Neural cell (in vitro differentiated cells): Measurements from ENCODE around the gene ITGAL. TPM values are rescaled to one million over a fixed set of nuclear protein-coding genes. Genes with fewer than 3 reads are reported as not detected.

Experiments
- H2AFZ ChIP-seq: fragments of 200-600, 300-800 bp; sonication (generic), shearing (Covaris generic); 2 replicates; pipeline ENCODE4 v1.6.0; 2014; ENCODE audit warnings: low read depth, mild to moderate bottlenecking, antibody characterized with exemption, low read length, moderate library complexity
- H3F3A ChIP-seq: fragments of 200-600 bp; shearing (Covaris generic); 2 replicates; pipeline ENCODE4 v1.6.1; 2016; ENCODE audit warnings: mild to moderate bottlenecking, moderate library complexity, mixed read lengths, antibody characterized with exemption, low read length; ENCODE audit not compliant: insufficient read depth, poor library complexity, severe bottlenecking
- H3K27ac ChIP-seq: fragments of 200-600, 300-800 bp; sonication (generic), shearing (Covaris generic); 2 replicates; pipeline ENCODE4 v1.5.1; 2014; ENCODE audit warnings: mild to moderate bottlenecking, low read length, moderate library complexity
- H3K27me3 ChIP-seq: fragments of 300-800, 200-600 bp; sonication (generic), shearing (Covaris generic); 2 replicates; pipeline ENCODE4 v1.6.0; 2014; ENCODE audit warnings: mild to moderate bottlenecking, low read depth, low read length, moderate library complexity; ENCODE audit not compliant: insufficient read depth
- H3K36me3 ChIP-seq: fragments of 300-800, 200-600 bp; sonication (generic), shearing (Covaris generic); 2 replicates; pipeline ENCODE4 v1.5.1; 2014; ENCODE audit warnings: mild to moderate bottlenecking, antibody characterized with exemption, low read length, moderate library complexity; ENCODE audit not compliant: insufficient read depth
- H3K4me2 ChIP-seq: fragments of 300-800, 200-600 bp; sonication (generic), shearing (Covaris generic); 2 replicates; pipeline ENCODE4 v1.6.0; 2014; ENCODE audit warnings: mild to moderate bottlenecking, low read length
- H3K4me3 ChIP-seq: fragments of 300-800, 200-600 bp; sonication (generic), shearing (Covaris generic); 2 replicates; pipeline ENCODE4 v1.5.1; 2014; ENCODE audit warnings: mild to moderate bottlenecking, low read length, moderate library complexity
- H3K79me2 ChIP-seq: fragments of 200-600 bp; shearing (Covaris generic); replicated peaks from 2 replicates; pipeline ENCODE4 v1.6.0; 2014; ENCODE audit warnings: mild to moderate bottlenecking, low read length, moderate library complexity; ENCODE audit not compliant: insufficient read depth
- H3K9ac ChIP-seq: fragments of 300-800, 200-600 bp; sonication (generic), shearing (Covaris generic); 2 replicates; pipeline ENCODE4 v1.6.1; 2016; ENCODE audit warnings: mild to moderate bottlenecking, low read length, mixed read lengths
- H3K9me2 ChIP-seq: fragments of 200-600 bp; shearing (Covaris generic); 2 replicates; pipeline ENCODE4 v1.6.1; 2016; ENCODE audit warnings: mild to moderate bottlenecking, low read length, mixed read lengths; ENCODE audit not compliant: insufficient read depth
- H3K9me3 ChIP-seq: fragments of 200-600, 300-800 bp; sonication (generic), shearing (Covaris generic); 2 replicates; pipeline ENCODE4 v1.6.1; 2016; ENCODE audit warnings: mild to moderate bottlenecking, mixed run types, low read length, moderate library complexity, mixed read lengths
- H4K20me1 ChIP-seq: fragments of 200-600 bp; shearing (Covaris generic); 2 replicates; pipeline ENCODE4 v1.6.1; 2016; ENCODE audit warnings: mild to moderate bottlenecking, mixed run types; ENCODE audit not compliant: insufficient read depth
- CTCF ChIP-seq: fragments of 450-650 bp; IDR thresholded peaks from 2 replicates; pipeline ENCODE4 v1.5.1; 2014; ENCODE audit warnings: antibody characterized with exemption, mild to moderate bottlenecking, moderate library complexity; ENCODE audit not compliant: poor library complexity, severe bottlenecking
- EP300 ChIP-seq: fragments of 450-650 bp; conservative IDR thresholded peaks from 2 replicates; pipeline ENCODE4 v1.6.1; 2014; ENCODE audit warnings: antibody characterized with exemption, mild to moderate bottlenecking, moderate library complexity; ENCODE audit not compliant: poor library complexity, severe bottlenecking
- EZH2 ChIP-seq: fragments of 200-600, 300-800 bp; shearing (Covaris generic), sonication (generic); IDR thresholded peaks from 2 replicates; pipeline ENCODE4 v1.6.1; 2014; ENCODE audit warnings: antibody characterized with exemption, low read length, borderline replicate concordance, mild to moderate bottlenecking; ENCODE audit not compliant: insufficient read depth, poor library complexity, severe bottlenecking
- MXI1 ChIP-seq: fragments of 450-650 bp; conservative IDR thresholded peaks from 2 replicates; pipeline ENCODE4 v1.6.1; 2014; ENCODE audit warnings: antibody characterized with exemption, mild to moderate bottlenecking; ENCODE audit not compliant: poor library complexity, severe bottlenecking
- POLR2AphosphoS5 ChIP-seq: IDR thresholded peaks from 2 replicates; pipeline ENCODE4 v1.6.1; 2012
- RAD21 ChIP-seq: fragments of 450-650 bp; conservative IDR thresholded peaks from 2 replicates; pipeline ENCODE4 v1.6.1; 2014; ENCODE audit warnings: antibody characterized with exemption, mild to moderate bottlenecking, moderate library complexity
- REST ChIP-seq: IDR thresholded peaks from 2 replicates; pipeline ENCODE4 v1.6.1; 2012; ENCODE audit warnings: borderline replicate concordance
- SMC3 ChIP-seq: fragments of 450-650 bp; conservative IDR thresholded peaks from 2 replicates; pipeline ENCODE4 v1.6.1; 2014; ENCODE audit warnings: antibody characterized with exemption, mild to moderate bottlenecking, moderate library complexity; ENCODE audit not compliant: poor library complexity
- TAF1 ChIP-seq: IDR thresholded peaks from 2 replicates; pipeline ENCODE4 v1.6.1; 2012; ENCODE audit warnings: low read depth
- polyA plus RNA-seq: library from polyadenylated mRNA; depleted of rRNA; stranded (reverse); fragments of >200 nt; gene quantifications from 2 replicates; pipeline ENCODE4 v1.2.3, GENCODE V29; 2014

ITGAL gene
- polyA plus RNA-seq, 1 donor from 2014 or later = not detected

GRCh38 chr16:30526823-30527634 lies 54.5 kb downstream of the ITGAL start:
- Histone ChIP-seq H3K9ac (peak overlapping the region; percentile 94), H3K27ac (peak overlapping the region; percentile 94), H3K9me2 (no peaks in the 10 kb centered on the region), H4K20me1 (no peaks in the 10 kb centered on the region), H3K4me3 (peak overlapping the region; percentile 97), H3K27me3 (no peaks in the 10 kb centered on the region), H2AFZ (peak overlapping the region; percentile 83), H3K36me3 (no peaks in the 10 kb centered on the region), H3K9me3 (no peaks in the 10 kb centered on the region), H3K79me2 (peaks cover 5% of the 10 kb centered on the region), H3K4me2 (peak overlapping the region; percentile 53), H3F3A (no peaks in the 10 kb centered on the region)
- TF ChIP-seq EZH2 = no peak
- peak; percentile 10 for TF ChIP-seq SMC3
- TF ChIP-seq RAD21 = peak; percentile 28
- no peak for TF ChIP-seq TAF1
- TF ChIP-seq MXI1 = peak; percentile 66
- peak; percentile 71 for TF ChIP-seq POLR2AphosphoS5
- peak; percentile 59 for TF ChIP-seq CTCF
- TF ChIP-seq EP300 = peak; percentile 9

- H3K79me2 ChIP-seq = peaks cover 5% of the 10 kb centered on the region
- peak overlapping the region; percentile 94 for H3K27ac ChIP-seq
- no peaks in the 10 kb centered on the region for H3K9me2 ChIP-seq
- peak overlapping the region; percentile 94 for H3K9ac ChIP-seq
- H3K4me2 ChIP-seq = peak overlapping the region; percentile 53
- peak; percentile 45 for TF ChIP-seq SMC3
- peak; percentile 10 for TF ChIP-seq RAD21
- no peak for TF ChIP-seq REST
- peak overlapping the region; percentile 83 for H2AFZ ChIP-seq
- H3K36me3 ChIP-seq = no peaks in the 10 kb centered on the region
- no peaks in the 10 kb centered on the region for H4K20me1 ChIP-seq
- H3F3A ChIP-seq = no peaks in the 10 kb centered on the region
- no peaks in the 10 kb centered on the region for H3K9me3 ChIP-seq
- H3K27me3 ChIP-seq = no peaks in the 10 kb centered on the region
- H3K4me3 ChIP-seq = peak overlapping the region; percentile 97
These were observed 55.2 kb downstream of the ITGAL start for GRCh38 chr16:30527635-30528178.
